Uterus (tissue), 4 donors: ENCODE data around the gene TBC1D14. TPM values are rescaled to one million over a fixed set of nuclear protein-coding genes. Genes with fewer than 3 reads are reported as not detected.

Experiments
- DNase-seq, 2 donors: peaks; one replicate each; pipeline ENCODE4 v3.0.0-alpha.2; 2019 to 2020
- H3K27ac ChIP-seq, 2 donors: fragments of 200-600 bp; sonication (generic); 1 replicate in 1 of 2; 2 replicates in 1 of 2; pipeline ENCODE4 v1.5.1; 2016 to 2018
- H3K27me3 ChIP-seq, 2 donors: fragments of 200-600 bp; sonication (generic); one replicate each; pipeline ENCODE4 v1.5.1; 2018 to 2019; ENCODE audit warnings: control low read depth in 1 of 2
- H3K36me3 ChIP-seq, 2 donors: fragments of 200-600 bp; sonication (generic); one replicate each; pipeline ENCODE4 v1.5.1; 2019; ENCODE audit warnings: control low read depth in 1 of 2
- H3K4me1 ChIP-seq, 2 donors: fragments of 200-600 bp; sonication (generic); one replicate each; pipeline ENCODE4 v1.5.1; 2018 to 2019; ENCODE audit warnings: control low read depth in 1 of 2
- H3K4me3 ChIP-seq, 2 donors: fragments of 200-600 bp; sonication (generic); 1 replicate in 1 of 2; 2 replicates in 1 of 2; pipeline ENCODE4 v1.5.1; 2018 to 2019; ENCODE audit warnings: mild to moderate bottlenecking in 1 of 2
- H3K9me3 ChIP-seq, 2 donors: fragments of 200-600 bp; sonication (generic); one replicate each; pipeline ENCODE4 v1.5.1; 2019; ENCODE audit warnings: control low read depth in 1 of 2
- POLR2A ChIP-seq, 2 donors: fragments of 450-650 bp; IDR thresholded peaks; one replicate each; pipeline ENCODE4 v1.6.1; 2016; ENCODE audit warnings: antibody characterized with exemption in 2 of 2, mild to moderate bottlenecking in 1 of 2, moderate library complexity in 1 of 2
- intact Hi-C: fragments of 100-400 bp; cut with DNase I; formaldehyde crosslinking; loops from one replicate; pipeline ENCODE4 v1.15.1; 2023; ENCODE audit warnings: low total_unique reads
- total RNA-seq, 4 donors: library from RNA; depleted of rRNA in 3 of 4; stranded (reverse); fragments of >200 nt in 3 of 4; gene quantifications; one replicate each; pipeline versions ENCODE4 v1.1.0 to v1.2.4, GENCODE V29; 2014 to 2023
- TF ChIP-seq, protein P1 (sequence below), 4 experiments: fragments of 200-600 bp in 2 of 4; fragments of 450-650 bp in 2 of 4; sonication (generic) in 2 of 4; IDR thresholded peaks; one replicate each; pipeline ENCODE4 v1.5.1; 2016 to 2019; ENCODE audit warnings: antibody characterized with exemption in 4 of 4, mild to moderate bottlenecking in 2 of 4, moderate library complexity in 1 of 4
- donor health status: DM: yes; HTN: yes; CAD: no.

Gene TBC1D14
- total RNA-seq, 4 donors from 2014 or later: 16.9 to 61.2 (median 28.1) TPM

DNA sequence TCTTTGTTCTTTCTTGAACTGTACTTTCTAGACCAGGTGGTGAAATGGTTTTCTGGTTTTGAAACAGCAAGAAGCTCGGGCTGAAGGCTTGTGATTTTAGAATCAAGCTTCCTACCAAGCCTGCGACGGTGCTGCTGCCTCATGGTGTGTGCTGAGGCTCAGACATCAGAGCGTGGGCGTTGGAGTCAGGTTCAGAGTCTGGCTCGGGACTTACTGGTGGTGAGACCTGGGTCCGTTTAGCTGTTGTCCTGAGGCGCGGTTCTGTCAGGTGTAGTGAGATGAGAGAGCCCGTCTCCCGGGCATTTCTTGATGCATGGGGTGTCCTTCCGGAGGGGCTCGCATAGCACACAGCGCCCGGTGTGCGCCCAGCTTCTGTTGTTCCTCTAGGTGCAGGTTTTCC is 113.9 kb downstream of the TBC1D14 start:
- no peak overlapping the region for H3K27ac ChIP-seq
- DNase-seq: no peak
- no peaks in the 10 kb centered on the region for H3K27me3 ChIP-seq
- no peaks in the 10 kb centered on the region for H3K36me3 ChIP-seq
- intact Hi-C loops: no loop called here
- no peaks in the 10 kb centered on the region for H3K4me1 ChIP-seq
- TF ChIP-seq POLR2A (IDR thresholded peaks at IDR 0.05): no peak
- TF ChIP-seq, protein P1, sequence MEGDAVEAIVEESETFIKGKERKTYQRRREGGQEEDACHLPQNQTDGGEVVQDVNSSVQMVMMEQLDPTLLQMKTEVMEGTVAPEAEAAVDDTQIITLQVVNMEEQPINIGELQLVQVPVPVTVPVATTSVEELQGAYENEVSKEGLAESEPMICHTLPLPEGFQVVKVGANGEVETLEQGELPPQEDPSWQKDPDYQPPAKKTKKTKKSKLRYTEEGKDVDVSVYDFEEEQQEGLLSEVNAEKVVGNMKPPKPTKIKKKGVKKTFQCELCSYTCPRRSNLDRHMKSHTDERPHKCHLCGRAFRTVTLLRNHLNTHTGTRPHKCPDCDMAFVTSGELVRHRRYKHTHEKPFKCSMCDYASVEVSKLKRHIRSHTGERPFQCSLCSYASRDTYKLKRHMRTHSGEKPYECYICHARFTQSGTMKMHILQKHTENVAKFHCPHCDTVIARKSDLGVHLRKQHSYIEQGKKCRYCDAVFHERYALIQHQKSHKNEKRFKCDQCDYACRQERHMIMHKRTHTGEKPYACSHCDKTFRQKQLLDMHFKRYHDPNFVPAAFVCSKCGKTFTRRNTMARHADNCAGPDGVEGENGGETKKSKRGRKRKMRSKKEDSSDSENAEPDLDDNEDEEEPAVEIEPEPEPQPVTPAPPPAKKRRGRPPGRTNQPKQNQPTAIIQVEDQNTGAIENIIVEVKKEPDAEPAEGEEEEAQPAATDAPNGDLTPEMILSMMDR (IDR thresholded peaks at IDR 0.05): no peak
- H3K9me3 ChIP-seq: no peaks in the 10 kb centered on the region
- no peak overlapping the region for H3K4me3 ChIP-seq

DNA sequence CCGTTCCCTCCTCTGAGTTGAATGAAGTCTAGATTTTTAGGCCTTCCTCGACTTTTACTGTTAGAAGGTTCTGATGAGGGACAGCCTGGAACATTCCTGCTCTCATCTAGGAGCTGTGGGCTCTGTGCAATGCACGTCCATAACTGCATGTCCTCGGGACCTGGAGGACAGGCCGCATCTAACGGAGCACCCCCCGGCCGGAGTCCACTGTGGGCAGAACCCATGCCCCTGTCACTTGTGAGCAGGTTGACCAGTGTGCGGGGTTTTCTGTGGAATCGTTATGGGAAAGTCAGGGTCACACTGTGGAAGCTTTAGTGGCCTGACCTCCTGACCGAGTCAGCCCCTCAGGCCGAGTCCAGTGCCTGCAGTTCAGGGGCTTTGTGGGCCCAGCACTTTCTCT is 114.3 kb downstream of the TBC1D14 start:
- H3K27ac ChIP-seq: no peak overlapping the region
- no peak for DNase-seq
- H3K27me3 ChIP-seq: no peaks in the 10 kb centered on the region
- H3K9me3 ChIP-seq: no peaks in the 10 kb centered on the region
- H3K4me3 ChIP-seq: no peak overlapping the region
- no peaks in the 10 kb centered on the region for H3K4me1 ChIP-seq
- intact Hi-C loops: no loop called here
- TF ChIP-seq, protein P1 (IDR thresholded peaks at IDR 0.05): no peak
- TF ChIP-seq POLR2A (IDR thresholded peaks at IDR 0.05): no peak
- no peaks in the 10 kb centered on the region for H3K36me3 ChIP-seq

DNA sequence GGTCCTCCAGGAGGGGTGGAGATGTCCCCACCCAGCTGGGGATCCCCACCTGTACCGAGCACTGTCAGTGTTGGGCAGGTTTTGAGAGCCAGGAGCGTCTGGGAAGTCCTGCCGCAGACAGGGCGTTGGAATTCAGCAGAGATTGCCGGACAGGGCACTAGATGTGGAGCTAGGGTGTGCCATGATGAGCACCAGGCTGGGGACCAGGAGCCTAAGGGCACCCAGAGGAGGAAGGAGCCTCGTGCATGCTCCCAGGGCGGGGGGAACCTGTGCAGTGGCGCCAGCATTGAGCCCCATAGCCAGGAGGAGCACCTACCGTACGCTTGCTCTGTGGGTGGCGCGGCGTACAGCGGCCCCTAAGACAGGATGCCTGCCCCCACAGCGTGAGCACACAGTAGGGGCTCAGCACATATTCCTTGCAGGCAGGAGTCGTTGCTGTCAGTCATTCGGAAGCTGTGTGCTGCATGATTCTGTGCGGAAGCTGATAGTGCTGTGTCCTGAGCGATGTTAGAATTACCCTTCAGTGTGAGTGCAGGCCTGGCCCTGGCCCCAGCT is 114.8 kb downstream of the TBC1D14 start:
- no peaks in the 10 kb centered on the region for H3K9me3 ChIP-seq
- H3K27me3 ChIP-seq: no peaks in the 10 kb centered on the region
- H3K4me1 ChIP-seq: no peaks in the 10 kb centered on the region
- H3K27ac ChIP-seq: no peak overlapping the region
- H3K36me3 ChIP-seq: no peaks in the 10 kb centered on the region
- no peak overlapping the region for H3K4me3 ChIP-seq
- intact Hi-C loops: no loop called here
- TF ChIP-seq POLR2A (IDR thresholded peaks at IDR 0.05): no peak
- TF ChIP-seq, protein P1 (IDR thresholded peaks at IDR 0.05): no peak
- no peak for DNase-seq

DNA sequence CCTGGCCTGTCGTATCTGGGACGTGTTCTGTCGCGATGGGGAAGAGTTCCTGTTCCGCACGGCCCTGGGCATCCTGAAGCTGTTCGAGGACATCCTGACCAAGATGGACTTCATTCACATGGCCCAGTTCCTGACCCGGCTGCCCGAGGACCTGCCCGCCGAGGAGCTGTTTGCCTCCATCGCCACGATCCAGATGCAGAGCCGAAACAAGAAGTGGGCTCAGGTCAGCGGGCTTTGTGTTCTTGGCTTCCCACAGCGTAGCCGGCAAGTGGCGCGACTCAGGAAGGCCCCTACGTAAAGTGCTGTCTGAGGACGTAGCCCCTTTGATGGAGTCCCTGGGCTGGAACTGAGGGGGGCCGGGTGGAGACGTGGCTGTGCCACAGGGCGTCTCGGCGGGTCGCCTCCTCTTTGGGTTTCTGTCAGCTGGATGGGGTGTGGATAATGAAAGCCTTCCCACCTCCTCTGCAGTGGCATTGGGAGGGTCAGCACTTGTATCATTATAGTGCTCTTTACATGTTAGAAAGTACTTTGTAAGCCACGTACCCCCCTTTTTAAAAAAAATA is 115.5 kb downstream of the TBC1D14 start:
- H3K4me1 ChIP-seq: no peaks in the 10 kb centered on the region
- intact Hi-C loops: no loop called here
- no peaks in the 10 kb centered on the region for H3K36me3 ChIP-seq
- no peaks in the 10 kb centered on the region for H3K27me3 ChIP-seq
- no peak overlapping the region for H3K4me3 ChIP-seq
- TF ChIP-seq POLR2A (IDR thresholded peaks at IDR 0.05): no peak
- TF ChIP-seq, protein P1 (IDR thresholded peaks at IDR 0.05): no peak
- no peak for DNase-seq
- no peak overlapping the region for H3K27ac ChIP-seq
- no peaks in the 10 kb centered on the region for H3K9me3 ChIP-seq

DNA sequence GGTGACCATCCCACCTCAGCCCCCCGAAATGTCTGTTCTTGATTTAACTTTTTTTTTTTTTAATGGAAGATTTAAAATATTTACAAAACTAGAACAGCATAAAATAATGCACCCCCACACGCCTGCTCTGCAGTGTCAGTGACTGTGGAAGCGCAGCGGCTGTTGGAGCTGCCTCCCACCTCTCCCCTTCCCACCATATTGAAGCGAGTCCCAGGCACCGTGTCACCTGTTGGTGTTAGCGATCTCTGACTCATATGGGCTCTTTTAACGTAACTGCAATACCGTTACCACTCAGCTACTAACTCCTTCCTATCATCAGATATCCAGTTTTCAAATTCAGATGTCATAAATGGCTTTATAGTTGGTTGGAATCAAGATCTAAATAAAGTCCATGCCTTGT is 116.5 kb downstream of the TBC1D14 start:
- no peak for DNase-seq
- Histone ChIP-seq H3K36me3 (no peaks in the 10 kb centered on the region), H3K9me3 (no peaks in the 10 kb centered on the region), H3K27ac (no peak overlapping the region), H3K4me3 (no peak overlapping the region), H3K4me1 (no peaks in the 10 kb centered on the region), H3K27me3 (no peaks in the 10 kb centered on the region)
- no peak for TF ChIP-seq POLR2A (IDR thresholded peaks at IDR 0.05)
- TF ChIP-seq, protein P1 (IDR thresholded peaks at IDR 0.05): no peak
- intact Hi-C loops: no loop called here
